H9 (cell line): ENCODE results near the gene MCRIP2. TPM values are rescaled to one million over a fixed set of nuclear protein-coding genes. Genes with fewer than 3 reads are reported as not detected.

ENCODE experiments used
- DNase-seq: peaks from one replicate; pipeline ENCODE4 v3.0.0-alpha.2; 2017
- H2AFZ ChIP-seq: one replicate; pipeline ENCODE4 v1.6.1; 2013; ENCODE audit warnings: mild to moderate bottlenecking, low read length, control low read depth, moderate library complexity
- H2AK5ac ChIP-seq: 2 replicates; pipeline ENCODE4 v1.6.1; 2013; ENCODE audit warnings: low read length, control low read depth, mixed read lengths; ENCODE audit not compliant: insufficient read length
- H2BK120ac ChIP-seq: one replicate; pipeline ENCODE4 v1.6.1; 2013; ENCODE audit warnings: low read depth, mild to moderate bottlenecking, low read length, control low read depth, inconsistent platforms; ENCODE audit not compliant: poor library complexity, severe bottlenecking
- H2BK12ac ChIP-seq: 2 replicates; pipeline ENCODE4 v1.6.1; 2013; ENCODE audit warnings: low read length, control low read depth, mixed read lengths, low read depth; ENCODE audit not compliant: insufficient read length
- H2BK15ac ChIP-seq: 2 replicates; pipeline ENCODE4 v1.6.1; 2013; ENCODE audit warnings: low read depth, low read length, control low read depth
- H2BK20ac ChIP-seq: one replicate; pipeline ENCODE4 v1.6.1; 2013; ENCODE audit warnings: low read depth, mild to moderate bottlenecking, low read length, control low read depth, inconsistent platforms; ENCODE audit not compliant: poor library complexity, severe bottlenecking
- H2BK5ac ChIP-seq: 2 replicates; pipeline ENCODE4 v1.6.1; 2013; ENCODE audit warnings: low read length, control low read depth, mixed read lengths; ENCODE audit not compliant: insufficient read length
- H3K14ac ChIP-seq: 2 replicates; pipeline ENCODE4 v1.6.1; 2013; ENCODE audit warnings: low read length, control low read depth; ENCODE audit not compliant: insufficient read depth
- H3K18ac ChIP-seq: 2 replicates; pipeline ENCODE4 v1.6.1; 2013; ENCODE audit warnings: low read depth, mild to moderate bottlenecking, mixed read lengths, low read length, control low read depth; ENCODE audit not compliant: insufficient read length
- H3K23ac ChIP-seq: 2 replicates; pipeline ENCODE4 v1.6.1; 2013; ENCODE audit warnings: low read length, control low read depth, mixed read lengths, low read depth; ENCODE audit not compliant: insufficient read length
- H3K23me2 ChIP-seq: 2 replicates; pipeline ENCODE4 v1.6.1; 2013; ENCODE audit warnings: low read depth, mild to moderate bottlenecking, mixed read lengths, low read length, control low read depth; ENCODE audit not compliant: insufficient read length, poor library complexity, severe bottlenecking
- H3K27ac ChIP-seq: 2 replicates; pipeline ENCODE4 v1.5.1; 2013; ENCODE audit warnings: low read length, control low read depth, mixed read lengths, low read depth; ENCODE audit not compliant: insufficient read length
- H3K27me3 ChIP-seq: 2 replicates; pipeline ENCODE4 v1.6.1; 2013; ENCODE audit warnings: low read length, control low read depth, inconsistent platforms; ENCODE audit not compliant: insufficient read depth
- H3K4ac ChIP-seq: 2 replicates; pipeline ENCODE4 v1.6.1; 2013; ENCODE audit warnings: low read depth, mild to moderate bottlenecking, control low read depth, inconsistent platforms, low read length, moderate library complexity
- H3K4me1 ChIP-seq: 2 replicates; pipeline ENCODE4 v1.6.1; 2013; ENCODE audit warnings: low read length, control low read depth, inconsistent platforms; ENCODE audit not compliant: insufficient read depth
- H3K4me2 ChIP-seq: 2 replicates; pipeline ENCODE4 v1.6.1; 2013; ENCODE audit warnings: low read length, control low read depth, mixed read lengths; ENCODE audit not compliant: insufficient read length, insufficient read depth
- H3K56ac ChIP-seq: 2 replicates; pipeline ENCODE4 v1.6.1; 2013; ENCODE audit warnings: low read depth, mild to moderate bottlenecking, mixed read lengths, low read length, control low read depth; ENCODE audit not compliant: insufficient read length
- H3K79me1 ChIP-seq: 2 replicates; pipeline ENCODE4 v1.6.1; 2013; ENCODE audit warnings: low read depth, mild to moderate bottlenecking, moderate library complexity, low read length, control low read depth, inconsistent platforms; ENCODE audit not compliant: insufficient read depth, poor library complexity, severe bottlenecking
- H3K79me2 ChIP-seq: 2 replicates; pipeline ENCODE4 v1.6.1; 2013; ENCODE audit warnings: low read length, control low read depth, inconsistent platforms; ENCODE audit not compliant: insufficient read depth
- H3K9ac ChIP-seq: 2 replicates; pipeline ENCODE4 v1.6.1; 2013; ENCODE audit warnings: low read length, control low read depth, mixed read lengths; ENCODE audit not compliant: insufficient read length; ENCODE audit errors: extremely low read depth
- H3K9me3 ChIP-seq: one replicate; pipeline ENCODE4 v1.6.1; 2013; ENCODE audit warnings: low read depth, low read length, inconsistent platforms; ENCODE audit not compliant: control insufficient read depth
- H3T11ph ChIP-seq: one replicate; pipeline ENCODE4 v1.6.1; 2013; ENCODE audit warnings: mild to moderate bottlenecking, low read length, control low read depth, inconsistent platforms
- H4K20me1 ChIP-seq: one replicate; pipeline ENCODE4 v1.6.1; 2013; ENCODE audit not compliant: control insufficient read depth, insufficient read length, insufficient read depth
- H4K5ac ChIP-seq: 2 replicates; pipeline ENCODE4 v1.6.1; 2013; ENCODE audit warnings: low read depth, mild to moderate bottlenecking, mixed read lengths, low read length, control low read depth; ENCODE audit not compliant: insufficient read length
- H4K8ac ChIP-seq: replicated peaks from 2 replicates; pipeline ENCODE4 v1.6.1; 2013; ENCODE audit warnings: low read length, control low read depth, mixed read lengths, low read depth; ENCODE audit not compliant: insufficient read length
- H4K91ac ChIP-seq: 2 replicates; pipeline ENCODE4 v1.6.1; 2013; ENCODE audit warnings: low read depth, mild to moderate bottlenecking, moderate library complexity, mixed read lengths, low read length, control low read depth; ENCODE audit not compliant: insufficient read length
- H3K27ac Mint-ChIP-seq, 3 experiments: 2 replicates in 2 of 3; 3 replicates in 1 of 3; pipeline ENCODE4 v1.8.0; 2020 to 2021; ENCODE audit warnings: mixed read lengths in 3 of 3, mild to moderate bottlenecking in 1 of 3, moderate library complexity in 1 of 3
- H3K27me3 Mint-ChIP-seq: 2 replicates; pipeline ENCODE4 v1.8.0; 2021; ENCODE audit warnings: low read depth, mild to moderate bottlenecking, moderate library complexity, mixed read lengths
- H3K36me3 Mint-ChIP-seq, 3 experiments: 2 replicates in 2 of 3; 3 replicates in 1 of 3; pipeline ENCODE4 v1.8.0; 2020 to 2021; ENCODE audit warnings: low read depth in 3 of 3, mixed read lengths in 3 of 3; ENCODE audit not compliant: insufficient read depth in 1 of 3
- H3K4me1 Mint-ChIP-seq, 2 experiments: 2 replicates each; pipeline ENCODE4 v1.8.0; 2020; ENCODE audit warnings: mixed read lengths in 2 of 2
- H3K4me3 Mint-ChIP-seq, 2 experiments: 2 replicates in 1 of 2; 3 replicates in 1 of 2; pipeline ENCODE4 v1.8.0; 2020 to 2021; ENCODE audit warnings: mild to moderate bottlenecking in 2 of 2, mixed read lengths in 2 of 2, moderate library complexity in 1 of 2
- H3K9me3 Mint-ChIP-seq, 2 experiments: 2 replicates in 1 of 2; 3 replicates in 1 of 2; pipeline ENCODE4 v1.8.0; 2020; ENCODE audit warnings: mild to moderate bottlenecking in 2 of 2, mixed read lengths in 2 of 2, moderate library complexity in 1 of 2
- CTCF ChIP-seq: fragments of 200-600 bp; sonication (generic); conservative IDR thresholded peaks from 3 replicates; pipeline ENCODE4 v1.8.0; 2021; ENCODE audit warnings: antibody characterized with exemption, mild to moderate bottlenecking
- WGBS: extraction: QIAGEN DNeasy Blood & Tissue Kit; methylation state at CpG from one replicate; pipeline ENCODE4 v1.1.7; 2013; ENCODE audit warnings: missing lambda C conversion rate, low lambda C conversion rate, mixed read lengths; ENCODE audit not compliant: insufficient read length; ENCODE audit errors: extremely low coverage; 5-methylcytosine and 5-hydroxymethylcytosine counted together
- total RNA-seq: library from RNA; stranded (reverse); gene quantifications from 2 replicates; pipeline ENCODE4 v1.2.1, GENCODE V29; 2021

Gene MCRIP2
- total RNA-seq, 1 experiment from 2014 or later, result 52.5 TPM

GRCh38 chr16:677316-678190, 35.9 kb downstream of the MCRIP2 start:
- Histone ChIP-seq H3K4me1 (no peaks in the 10 kb centered on the region), H4K8ac (no peak overlapping the region), H3K56ac (no peak overlapping the region), H3K23me2 (peaks cover 15% of the 10 kb centered on the region), H2BK20ac (no peak overlapping the region), H3K9me3 (no peaks in the 10 kb centered on the region), H3K14ac (no peak overlapping the region), H3K79me2 (peaks cover 2% of the 10 kb centered on the region; the same call in 1 of the 2 replicates), H3K79me1 (no peaks in the 10 kb centered on the region), H4K20me1 (no peaks in the 10 kb centered on the region), H2AFZ (no peak overlapping the region), H2BK120ac (no peak overlapping the region), H3K27ac (no peak overlapping the region), H2BK12ac (no peak overlapping the region), H4K5ac (no peak overlapping the region), H3K18ac (no peak overlapping the region), H4K91ac (no peak overlapping the region), H3K27me3 (no peaks in the 10 kb centered on the region), H3K4ac (no peak overlapping the region), H3K23ac (no peak overlapping the region), H2BK15ac (no peak overlapping the region), H2AK5ac (no peak overlapping the region), H2BK5ac (no peak overlapping the region), H3T11ph (no peak overlapping the region), H3K9ac (no peak overlapping the region), H3K4me2 (no peak overlapping the region)
- Mint-ChIP-seq H3K4me3 (no peak overlapping the region), H3K36me3 (peaks cover 17 to 25% (median 22%) of the 10 kb centered on the region in 3 experiments; a peak in 6 of 7 replicates), H3K9me3 (no peaks in the 10 kb centered on the region), H3K4me1 (peaks cover 17 to 34% of the 10 kb centered on the region in 2 experiments), H3K27me3 (peaks cover 3% of the 10 kb centered on the region; the same call in 1 of the 2 replicates), H3K27ac (no peak overlapping the region)
- peak; percentile 67 for DNase-seq
- WGBS, result no CpG with 5 or more reads among the region's 57 CpGs
- TF ChIP-seq CTCF, result no peak
